ENCODE data around the gene SYVN1. TPM values are rescaled to one million over a fixed set of nuclear protein-coding genes. Genes with fewer than 3 reads are reported as not detected.
"Not testable (repeated sequence)": the region's sequence is repeated elsewhere in the genome, so short reads cannot be mapped to it uniquely, and the experiment has no call there.

SYVN1 gene
- total RNA-seq, 6 experiments from 2014 or later: 39.9 to 46.9 (median 42.9) TPM

DNA sequence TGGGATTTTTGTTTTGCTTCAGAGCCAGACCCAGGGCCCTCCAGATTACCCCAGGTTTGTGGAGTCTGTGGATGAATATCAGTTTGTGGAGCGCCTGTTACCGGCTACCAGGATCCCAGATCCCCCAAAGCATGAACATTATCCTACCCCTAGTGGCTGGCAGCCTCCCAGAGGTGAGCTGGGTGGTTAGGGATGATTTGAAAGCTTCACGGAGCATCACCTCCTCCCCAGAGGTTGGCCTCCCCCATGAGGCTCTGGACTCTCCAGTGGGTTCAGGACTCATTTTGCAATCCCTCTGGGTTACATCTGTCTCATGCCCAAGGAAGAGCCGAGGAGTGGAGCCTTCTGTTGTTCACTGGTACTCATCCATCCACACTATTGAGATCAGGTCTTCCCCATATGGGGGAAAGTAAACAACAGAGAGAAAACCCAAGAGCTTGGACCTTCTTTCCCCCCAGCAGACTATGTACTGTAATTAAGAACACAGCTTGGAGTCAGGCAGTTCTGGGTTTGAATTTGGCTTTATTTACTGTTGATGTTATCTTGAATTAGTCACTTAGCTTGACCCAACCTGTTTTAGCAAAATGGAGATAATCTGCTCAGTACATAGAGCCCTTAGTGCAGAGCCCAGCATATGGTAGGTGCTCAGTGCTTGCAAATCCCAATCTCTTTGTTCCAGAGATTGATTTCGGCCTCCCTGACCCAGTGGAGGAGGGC is 9.7 kb downstream of the SYVN1 start:
- H3K9me3 Mint-ChIP-seq: no peaks in the 10 kb centered on the region
- peaks cover 25% of the 10 kb centered on the region for H3K4me1 Mint-ChIP-seq (ENCODE audit: low read depth)
- H3K4me3 Mint-ChIP-seq: peak overlapping the region; percentile 44
- H3K27ac Mint-ChIP-seq: no peak overlapping the region
- DNase-seq: no peak
- TF ChIP-seq, protein P1, sequence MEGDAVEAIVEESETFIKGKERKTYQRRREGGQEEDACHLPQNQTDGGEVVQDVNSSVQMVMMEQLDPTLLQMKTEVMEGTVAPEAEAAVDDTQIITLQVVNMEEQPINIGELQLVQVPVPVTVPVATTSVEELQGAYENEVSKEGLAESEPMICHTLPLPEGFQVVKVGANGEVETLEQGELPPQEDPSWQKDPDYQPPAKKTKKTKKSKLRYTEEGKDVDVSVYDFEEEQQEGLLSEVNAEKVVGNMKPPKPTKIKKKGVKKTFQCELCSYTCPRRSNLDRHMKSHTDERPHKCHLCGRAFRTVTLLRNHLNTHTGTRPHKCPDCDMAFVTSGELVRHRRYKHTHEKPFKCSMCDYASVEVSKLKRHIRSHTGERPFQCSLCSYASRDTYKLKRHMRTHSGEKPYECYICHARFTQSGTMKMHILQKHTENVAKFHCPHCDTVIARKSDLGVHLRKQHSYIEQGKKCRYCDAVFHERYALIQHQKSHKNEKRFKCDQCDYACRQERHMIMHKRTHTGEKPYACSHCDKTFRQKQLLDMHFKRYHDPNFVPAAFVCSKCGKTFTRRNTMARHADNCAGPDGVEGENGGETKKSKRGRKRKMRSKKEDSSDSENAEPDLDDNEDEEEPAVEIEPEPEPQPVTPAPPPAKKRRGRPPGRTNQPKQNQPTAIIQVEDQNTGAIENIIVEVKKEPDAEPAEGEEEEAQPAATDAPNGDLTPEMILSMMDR (IDR thresholded peaks at IDR 0.05): no peak
- peaks cover 22% of the 10 kb centered on the region for H3K36me3 Mint-ChIP-seq (ENCODE audit: low read depth)
- H3K27me3 Mint-ChIP-seq (ENCODE audit: insufficient read depth): no peaks in the 10 kb centered on the region; the same call in 1 of the 2 replicates

DNA sequence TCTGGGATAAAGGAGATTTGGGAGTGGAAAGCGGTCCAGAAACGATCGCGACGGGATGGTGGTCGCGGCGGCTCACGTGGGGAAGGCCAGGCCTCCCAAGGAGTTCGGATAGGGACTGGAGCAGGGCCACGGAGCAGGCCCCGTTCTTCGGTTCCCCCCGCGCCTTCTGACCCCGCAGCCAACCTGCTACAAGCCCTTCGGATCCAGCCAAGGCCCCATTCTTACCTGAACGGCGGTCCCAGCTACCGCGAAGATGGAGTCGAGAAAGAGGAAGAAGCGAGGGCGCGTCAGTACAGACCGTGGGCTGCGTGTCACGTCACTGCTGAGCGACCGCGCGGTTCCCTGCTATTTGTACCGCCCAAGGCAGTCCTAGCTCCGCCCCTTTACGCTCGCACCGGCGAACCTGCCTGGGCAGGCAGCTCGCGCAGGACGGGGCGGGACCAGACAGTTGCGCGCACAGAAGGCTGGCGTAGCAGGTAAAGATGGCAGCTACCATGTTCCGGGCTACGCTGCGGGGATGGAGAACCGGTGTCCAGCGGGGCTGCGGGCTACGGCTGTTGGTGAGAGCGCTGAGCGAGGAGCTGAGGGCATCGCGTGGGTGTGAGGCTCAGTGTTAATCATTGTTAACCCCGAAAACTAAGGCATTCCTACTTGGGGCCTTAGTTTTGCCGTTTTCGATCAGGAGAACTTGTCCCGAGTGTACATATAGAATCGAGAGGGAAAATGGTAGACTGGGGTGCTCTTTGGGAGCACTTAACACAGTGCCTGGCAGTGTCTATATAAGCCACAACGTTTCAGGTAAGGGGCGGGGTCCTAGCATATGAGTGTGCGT is 12.2 kb downstream of the SYVN1 start, which contains the start of the genes FAU and MRPL49:
Gene FAU, minus strand, starts transcription at position 270 of the 832 bp plus-strand sequence. CDS start 321 bp downstream, outside the sequence.
Gene MRPL49, plus strand, starts transcription at position 457 of the 832 bp plus-strand sequence. Its CDS starts 26 bp downstream, at position 483.
- Mint-ChIP-seq H3K36me3 (ENCODE audit: low read depth) (peaks cover 35% of the 10 kb centered on the region), H3K27ac (peak within 1 kb of the TSS; percentile 97), H3K27me3 (ENCODE audit: insufficient read depth) (no peaks in the 10 kb centered on the region; the same call in none of the 2 replicates), H3K4me3 (peak within 1 kb of the TSS; percentile 100), H3K9me3 (no peaks in the 10 kb centered on the region), H3K4me1 (ENCODE audit: low read depth) (peaks cover 37% of the 10 kb centered on the region)
- TF ChIP-seq, protein P1 (IDR thresholded peaks at IDR 0.05): no peak
- peak; percentile 96 for DNase-seq

DNA sequence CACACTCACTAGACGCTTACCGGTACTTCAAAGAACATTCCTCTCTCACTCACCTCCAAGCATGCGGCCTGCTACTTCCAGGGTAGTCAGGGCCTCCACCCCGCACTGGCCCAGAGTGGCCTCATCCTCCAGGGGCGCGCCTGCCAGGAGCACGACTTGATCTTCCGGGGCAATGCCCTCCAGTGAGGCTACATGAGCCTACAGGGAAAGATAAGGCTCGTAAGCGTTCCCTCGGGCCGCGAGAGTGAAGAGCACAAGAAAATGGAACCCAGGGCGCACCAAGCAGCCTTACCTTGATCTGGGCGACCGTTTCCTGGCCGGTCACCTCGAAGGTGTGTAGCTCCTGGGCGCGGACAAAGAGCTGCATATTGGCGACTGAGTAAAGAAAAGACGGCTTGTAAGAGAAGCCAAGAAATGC is 12.9 kb downstream of the SYVN1 start:
- no peak for DNase-seq
- Mint-ChIP-seq H3K4me1 (ENCODE audit: low read depth) (peaks cover 37% of the 10 kb centered on the region), H3K9me3 (no peaks in the 10 kb centered on the region), H3K27ac (peak overlapping the region; percentile 97), H3K27me3 (ENCODE audit: insufficient read depth) (no peaks in the 10 kb centered on the region; the same call in none of the 2 replicates), H3K36me3 (ENCODE audit: low read depth) (peaks cover 35% of the 10 kb centered on the region), H3K4me3 (peak overlapping the region; percentile 100)
- TF ChIP-seq, protein P1 (IDR thresholded peaks at IDR 0.05): no peak; the same call in 1 of the 2 replicates

DNA sequence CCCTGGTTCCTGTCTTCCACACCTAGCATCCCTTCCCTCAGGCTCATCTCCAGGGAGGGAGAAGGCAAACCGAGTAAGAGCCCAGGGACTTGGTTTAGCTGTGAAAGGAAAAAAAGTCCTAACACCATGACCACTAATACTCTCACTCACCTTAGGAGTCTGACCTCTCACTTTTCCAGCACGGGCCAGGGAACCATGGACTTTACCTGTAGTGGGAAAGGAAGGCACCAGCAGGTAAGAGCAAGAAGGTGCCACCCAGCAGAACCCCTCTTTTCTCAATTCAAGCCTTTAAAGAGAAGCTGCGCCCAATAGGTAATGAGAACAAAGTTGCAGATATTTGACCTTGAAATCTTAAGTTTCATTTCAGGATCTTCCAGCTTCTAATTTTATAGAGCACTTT is 13.5 kb downstream of the SYVN1 start:
- Mint-ChIP-seq H3K4me1 (ENCODE audit: low read depth) (peaks cover 37% of the 10 kb centered on the region), H3K27me3 (ENCODE audit: insufficient read depth) (no peaks in the 10 kb centered on the region; the same call in none of the 2 replicates), H3K4me3 (peak overlapping the region; percentile 100), H3K9me3 (no peaks in the 10 kb centered on the region), H3K36me3 (ENCODE audit: low read depth) (peaks cover 35% of the 10 kb centered on the region), H3K27ac (peak overlapping the region; percentile 97)
- DNase-seq: no peak
- TF ChIP-seq, protein P1 (IDR thresholded peaks at IDR 0.05): no peak

DNA sequence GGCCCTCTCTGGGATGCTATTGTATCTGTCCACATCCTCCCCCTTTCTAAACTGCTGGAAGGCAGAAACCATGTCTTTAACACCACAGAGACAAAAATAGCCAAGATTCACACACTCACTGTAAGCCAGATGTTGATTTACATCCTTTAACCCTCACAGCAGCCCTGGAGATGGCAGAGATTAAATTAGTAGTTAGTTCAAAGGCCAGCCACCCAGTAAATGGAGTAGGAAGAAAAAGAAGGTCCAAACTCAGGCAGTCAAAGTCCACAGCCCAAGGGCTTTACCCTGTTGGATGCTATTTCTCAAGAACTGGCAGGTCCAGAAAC is 14.7 kb downstream of the SYVN1 start:
- peaks cover 35% of the 10 kb centered on the region for H3K36me3 Mint-ChIP-seq (ENCODE audit: low read depth)
- H3K4me3 Mint-ChIP-seq: peak overlapping the region; percentile 22; the same call in 1 of the 2 replicates
- H3K9me3 Mint-ChIP-seq: no peaks in the 10 kb centered on the region

DNA sequence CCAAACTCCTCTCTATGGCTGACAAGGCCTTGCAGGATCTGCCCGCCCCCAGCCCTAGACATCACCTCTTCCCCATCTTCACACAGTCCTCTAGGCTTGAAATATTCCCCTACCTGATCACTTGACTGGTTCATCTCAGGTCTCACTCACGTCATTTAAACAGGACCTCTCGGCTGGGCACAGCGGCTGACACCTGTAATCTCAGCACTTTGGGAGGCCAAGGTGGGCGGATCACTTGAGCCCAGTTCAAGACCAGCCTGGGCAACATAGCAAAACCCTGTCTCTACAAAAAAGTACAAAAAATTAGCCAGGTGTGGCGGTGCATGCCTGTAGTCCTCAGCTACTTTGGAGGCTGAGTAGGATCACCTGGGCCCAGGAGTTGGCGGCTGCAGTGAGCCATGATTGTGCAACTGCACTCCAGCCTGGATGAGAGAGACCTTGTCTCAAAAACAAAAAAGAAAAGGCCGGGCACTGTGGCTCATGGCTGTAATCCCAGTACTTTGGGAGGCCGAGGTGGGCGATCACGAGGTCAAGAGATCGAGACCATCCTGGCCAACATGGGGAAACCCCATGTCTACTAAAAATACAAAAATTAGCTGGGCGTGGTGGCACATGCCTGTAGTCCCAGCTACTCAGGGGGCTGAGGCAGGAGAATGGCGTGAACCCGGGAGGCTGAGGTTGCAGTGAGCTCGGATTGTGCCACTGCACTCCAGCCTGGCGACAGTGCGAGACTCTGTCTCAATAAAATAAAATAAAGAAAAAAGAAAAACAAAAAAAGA is 15.2 kb downstream of the SYVN1 start:
- Mint-ChIP-seq H3K27ac (peak overlapping the region; percentile 63), H3K4me1 (ENCODE audit: low read depth) (peaks cover 26% of the 10 kb centered on the region), H3K36me3 (ENCODE audit: low read depth) (peaks cover 30% of the 10 kb centered on the region)
- not testable (repeated sequence) for H3K4me3 Mint-ChIP-seq; DNase-seq; H3K27me3 Mint-ChIP-seq (ENCODE audit: insufficient read depth); H3K9me3 Mint-ChIP-seq

More for the DNA sequence above, 14.7 kb downstream of the SYVN1 start:
- no peak for DNase-seq
- Mint-ChIP-seq H3K4me1 (ENCODE audit: low read depth) (peaks cover 32% of the 10 kb centered on the region), H3K27me3 (ENCODE audit: insufficient read depth) (no peaks in the 10 kb centered on the region; the same call in none of the 2 replicates), H3K27ac (peak overlapping the region; percentile 38)
- TF ChIP-seq, protein P1 (IDR thresholded peaks at IDR 0.05): no peak
